Fibroblast of lung (primary cell): ENCODE data around the gene CENPF.
A peak's percentile ranks its signal among the peaks of the same experiment; 100 is the strongest.

Experiments used
- EZH2 ChIP-seq: IDR thresholded peaks from 2 replicates; pipeline ENCODE4 v1.5.1; 2012; ENCODE audit warnings: low read length, control low read depth, mild to moderate bottlenecking; ENCODE audit errors: missing control alignments
- TF ChIP-seq, protein P1 (sequence below), 2 donors: IDR thresholded peaks in 1 of 2; conservative IDR thresholded peaks in 1 of 2; 1 replicate in 1 of 2; 2 replicates in 1 of 2; pipeline ENCODE4 v1.5.1; 2011 to 2012; ENCODE audit warnings: low read length in 2 of 2, control low read depth in 1 of 2, inconsistent platforms in 1 of 2, low read depth in 1 of 2, mild to moderate bottlenecking in 1 of 2

DNA sequence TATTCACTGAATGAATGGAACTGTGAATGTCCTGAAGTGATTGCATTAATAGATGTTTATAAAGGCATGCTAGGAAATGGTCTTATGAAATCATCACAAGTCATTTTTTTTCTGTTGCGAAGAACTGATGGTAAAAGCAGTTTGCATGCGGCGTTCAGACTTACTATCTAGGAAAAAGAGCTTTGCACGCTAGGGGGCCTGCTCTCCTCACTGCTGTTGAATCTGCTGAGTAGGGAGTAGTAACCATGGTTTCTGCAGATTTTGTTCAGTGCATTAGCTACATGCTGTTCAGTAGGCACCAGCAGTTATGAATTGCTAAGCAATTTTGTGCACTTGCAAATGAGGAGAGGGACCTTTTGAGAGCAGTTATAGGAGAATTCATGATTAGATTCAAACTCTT lies 57.9 kb downstream of the CENPF start:
- TF ChIP-seq, protein P1, sequence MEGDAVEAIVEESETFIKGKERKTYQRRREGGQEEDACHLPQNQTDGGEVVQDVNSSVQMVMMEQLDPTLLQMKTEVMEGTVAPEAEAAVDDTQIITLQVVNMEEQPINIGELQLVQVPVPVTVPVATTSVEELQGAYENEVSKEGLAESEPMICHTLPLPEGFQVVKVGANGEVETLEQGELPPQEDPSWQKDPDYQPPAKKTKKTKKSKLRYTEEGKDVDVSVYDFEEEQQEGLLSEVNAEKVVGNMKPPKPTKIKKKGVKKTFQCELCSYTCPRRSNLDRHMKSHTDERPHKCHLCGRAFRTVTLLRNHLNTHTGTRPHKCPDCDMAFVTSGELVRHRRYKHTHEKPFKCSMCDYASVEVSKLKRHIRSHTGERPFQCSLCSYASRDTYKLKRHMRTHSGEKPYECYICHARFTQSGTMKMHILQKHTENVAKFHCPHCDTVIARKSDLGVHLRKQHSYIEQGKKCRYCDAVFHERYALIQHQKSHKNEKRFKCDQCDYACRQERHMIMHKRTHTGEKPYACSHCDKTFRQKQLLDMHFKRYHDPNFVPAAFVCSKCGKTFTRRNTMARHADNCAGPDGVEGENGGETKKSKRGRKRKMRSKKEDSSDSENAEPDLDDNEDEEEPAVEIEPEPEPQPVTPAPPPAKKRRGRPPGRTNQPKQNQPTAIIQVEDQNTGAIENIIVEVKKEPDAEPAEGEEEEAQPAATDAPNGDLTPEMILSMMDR (conservative IDR thresholded peaks at IDR 0.05 in 1 of 2, IDR thresholded peaks at IDR 0.05 in 1 of 2; ENCODE audit: low read depth in 1 of 2, low read length in 2 of 2): peak; percentile 85 to 91
- TF ChIP-seq EZH2: no peak
